ENCODE results near the gene HSD11B1. TPM values are rescaled to one million over a fixed set of nuclear protein-coding genes. Genes with fewer than 3 reads are reported as not detected.

Gene HSD11B1
- total and polyA plus RNA-seq, 2 experiments from 2014 or later, result not detected

GRCh38 chr1:209727286-209727685 lies 22.6 kb downstream of the HSD11B1 start:
- H3K9me3 ChIP-seq (ENCODE audit: low read depth), result no peaks in the 10 kb centered on the region
- no peak for DNase-seq (ENCODE audit: low read depth in 1 of 2, low spot score in 1 of 2)
- H3K27ac ChIP-seq, result no peak overlapping the region
- no peaks in the 10 kb centered on the region for H3K4me1 ChIP-seq (ENCODE audit: low read depth)
- H3K4me3 ChIP-seq, result no peak overlapping the region
- no peaks in the 10 kb centered on the region for H3K27me3 ChIP-seq
- TF ChIP-seq, protein P1, sequence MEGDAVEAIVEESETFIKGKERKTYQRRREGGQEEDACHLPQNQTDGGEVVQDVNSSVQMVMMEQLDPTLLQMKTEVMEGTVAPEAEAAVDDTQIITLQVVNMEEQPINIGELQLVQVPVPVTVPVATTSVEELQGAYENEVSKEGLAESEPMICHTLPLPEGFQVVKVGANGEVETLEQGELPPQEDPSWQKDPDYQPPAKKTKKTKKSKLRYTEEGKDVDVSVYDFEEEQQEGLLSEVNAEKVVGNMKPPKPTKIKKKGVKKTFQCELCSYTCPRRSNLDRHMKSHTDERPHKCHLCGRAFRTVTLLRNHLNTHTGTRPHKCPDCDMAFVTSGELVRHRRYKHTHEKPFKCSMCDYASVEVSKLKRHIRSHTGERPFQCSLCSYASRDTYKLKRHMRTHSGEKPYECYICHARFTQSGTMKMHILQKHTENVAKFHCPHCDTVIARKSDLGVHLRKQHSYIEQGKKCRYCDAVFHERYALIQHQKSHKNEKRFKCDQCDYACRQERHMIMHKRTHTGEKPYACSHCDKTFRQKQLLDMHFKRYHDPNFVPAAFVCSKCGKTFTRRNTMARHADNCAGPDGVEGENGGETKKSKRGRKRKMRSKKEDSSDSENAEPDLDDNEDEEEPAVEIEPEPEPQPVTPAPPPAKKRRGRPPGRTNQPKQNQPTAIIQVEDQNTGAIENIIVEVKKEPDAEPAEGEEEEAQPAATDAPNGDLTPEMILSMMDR (IDR thresholded peaks at IDR 0.05; ENCODE audit: low read depth, low read length), result no peak
- no peaks in the 10 kb centered on the region for H3K36me3 ChIP-seq

DNA sequence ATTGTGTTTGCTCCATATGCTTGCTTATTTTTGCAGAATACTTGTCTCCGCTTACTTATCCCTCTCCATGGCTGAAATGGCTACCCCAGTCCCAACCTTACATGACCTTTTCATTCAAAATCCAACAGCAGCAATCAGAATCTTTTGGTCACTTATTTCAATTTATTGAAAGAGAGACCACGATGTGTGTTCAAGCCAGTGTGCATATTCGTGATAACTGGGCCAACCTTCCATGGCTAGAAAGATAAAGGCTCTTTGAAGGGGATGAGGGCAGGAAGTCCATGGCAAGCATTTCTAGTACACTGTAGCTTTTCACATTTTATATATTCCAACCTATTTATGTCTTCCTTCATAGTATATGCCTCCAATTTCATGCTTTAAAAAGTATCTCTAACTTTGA lies 23.1 kb downstream of the HSD11B1 start:
- H3K4me3 ChIP-seq, result no peak overlapping the region
- no peak for DNase-seq (ENCODE audit: low read depth in 1 of 2, low spot score in 1 of 2)
- TF ChIP-seq, protein P1 (IDR thresholded peaks at IDR 0.05; ENCODE audit: low read depth, low read length), result no peak
- no peaks in the 10 kb centered on the region for H3K9me3 ChIP-seq (ENCODE audit: low read depth)
- H3K4me1 ChIP-seq (ENCODE audit: low read depth), result no peaks in the 10 kb centered on the region
- H3K27me3 ChIP-seq, result no peaks in the 10 kb centered on the region
- no peaks in the 10 kb centered on the region for H3K36me3 ChIP-seq
- no peak overlapping the region for H3K27ac ChIP-seq

DNA sequence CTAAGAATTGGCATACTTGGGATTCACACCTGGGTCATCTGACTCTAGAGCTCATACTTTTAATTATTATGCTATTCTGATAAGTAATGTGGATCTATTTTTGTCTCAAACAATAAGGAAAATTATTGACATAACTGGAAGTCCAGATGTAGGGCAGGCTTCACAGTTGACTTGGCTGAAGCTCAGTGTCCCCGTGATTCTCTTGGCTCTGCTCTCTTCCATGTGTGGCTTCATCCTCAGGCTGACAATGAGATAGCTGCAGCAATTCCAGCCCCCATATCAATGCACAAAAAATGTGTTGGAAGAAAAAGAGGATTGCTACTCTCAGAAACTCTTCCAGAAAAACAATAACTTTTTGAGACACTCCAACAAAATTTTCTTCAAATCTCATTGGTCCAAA lies 23.8 kb downstream of the HSD11B1 start:
- TF ChIP-seq, protein P1 (IDR thresholded peaks at IDR 0.05; ENCODE audit: low read depth, low read length), result no peak
- Histone ChIP-seq H3K4me1 (ENCODE audit: low read depth) (no peaks in the 10 kb centered on the region), H3K27me3 (no peaks in the 10 kb centered on the region), H3K27ac (no peak overlapping the region), H3K9me3 (ENCODE audit: low read depth) (no peaks in the 10 kb centered on the region), H3K36me3 (no peaks in the 10 kb centered on the region), H3K4me3 (no peak overlapping the region)
- DNase-seq (ENCODE audit: low read depth in 1 of 2, low spot score in 1 of 2), result no peak

- H3K27ac ChIP-seq, result no peak overlapping the region
- no peaks in the 10 kb centered on the region for H3K36me3 ChIP-seq
- DNase-seq (ENCODE audit: low read depth in 1 of 2, low spot score in 1 of 2), result no peak
- H3K4me1 ChIP-seq (ENCODE audit: low read depth), result no peaks in the 10 kb centered on the region
- H3K27me3 ChIP-seq, result no peaks in the 10 kb centered on the region
- TF ChIP-seq, protein P1 (IDR thresholded peaks at IDR 0.05; ENCODE audit: low read depth, low read length), result no peak
- no peak overlapping the region for H3K4me3 ChIP-seq
- H3K9me3 ChIP-seq (ENCODE audit: low read depth), result no peaks in the 10 kb centered on the region
Observed at GRCh38 chr1:209729436-209729835, 24.8 kb downstream of the HSD11B1 start.

DNA sequence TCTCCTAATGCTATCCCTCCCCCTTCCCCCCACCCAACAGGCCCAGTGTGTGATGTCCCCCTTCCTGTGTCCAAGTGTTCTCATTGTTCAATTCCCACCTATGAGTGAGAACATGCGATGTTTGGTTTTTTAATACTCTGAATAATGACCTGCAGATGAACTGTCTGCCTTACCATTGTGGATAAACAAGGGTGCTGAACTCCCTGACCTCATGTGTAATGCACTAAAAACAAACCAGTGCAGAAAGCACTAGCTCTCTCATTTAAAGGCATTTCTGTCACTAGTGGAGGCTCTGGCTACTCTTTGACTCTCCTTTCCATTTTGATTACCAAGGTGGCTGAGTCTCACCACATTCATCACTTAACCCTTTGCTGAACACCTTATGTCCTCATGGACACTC lies 28.1 kb downstream of the HSD11B1 start:
- no peak overlapping the region for H3K27ac ChIP-seq
- no peak for DNase-seq (ENCODE audit: low read depth in 1 of 2, low spot score in 1 of 2)
- TF ChIP-seq, protein P1 (IDR thresholded peaks at IDR 0.05; ENCODE audit: low read depth, low read length), result no peak
- no peak overlapping the region for H3K4me3 ChIP-seq
- H3K27me3 ChIP-seq, result no peaks in the 10 kb centered on the region
- no peaks in the 10 kb centered on the region for H3K36me3 ChIP-seq
- peaks cover 5% of the 10 kb centered on the region for H3K4me1 ChIP-seq (ENCODE audit: low read depth)
- no peaks in the 10 kb centered on the region for H3K9me3 ChIP-seq (ENCODE audit: low read depth)
